Nephron (organoid): Measurements from ENCODE around the gene IGF1R.
A peak's percentile ranks its signal among the peaks of the same experiment; 100 is the strongest.

Experiments
- H3K27ac Mint-ChIP-seq, 3 experiments: 2 replicates each; pipeline ENCODE4 v1.8.0; 2020; ENCODE audit warnings: mixed read lengths in 3 of 3, mild to moderate bottlenecking in 2 of 3, moderate library complexity in 1 of 3
- H3K27me3 Mint-ChIP-seq: 2 replicates; pipeline ENCODE4 v1.8.0; 2021; ENCODE audit warnings: low read depth, mild to moderate bottlenecking, moderate library complexity, mixed read lengths
- H3K36me3 Mint-ChIP-seq: 2 replicates; pipeline ENCODE4 v1.8.0; 2020; ENCODE audit warnings: low read depth, mixed read lengths
- H3K4me1 Mint-ChIP-seq: 2 replicates; pipeline ENCODE4 v1.8.0; 2020; ENCODE audit warnings: mixed read lengths
- H3K4me3 Mint-ChIP-seq, 3 experiments: 2 replicates each; pipeline ENCODE4 v1.8.0; 2020; ENCODE audit warnings: mild to moderate bottlenecking in 3 of 3, mixed read lengths in 3 of 3, moderate library complexity in 2 of 3
- H3K9me3 Mint-ChIP-seq: 2 replicates; pipeline ENCODE4 v1.8.0; 2020; ENCODE audit warnings: mixed read lengths
- TF ChIP-seq, protein P1 (sequence below), 3 experiments: fragments of 200-600 bp; sonication (generic); IDR thresholded peaks; one replicate each; pipeline ENCODE4 v1.5.0; 2021; ENCODE audit warnings: antibody characterized with exemption in 3 of 3; ENCODE audit not compliant: unreplicated experiment in 3 of 3

IGF1R gene

DNA sequence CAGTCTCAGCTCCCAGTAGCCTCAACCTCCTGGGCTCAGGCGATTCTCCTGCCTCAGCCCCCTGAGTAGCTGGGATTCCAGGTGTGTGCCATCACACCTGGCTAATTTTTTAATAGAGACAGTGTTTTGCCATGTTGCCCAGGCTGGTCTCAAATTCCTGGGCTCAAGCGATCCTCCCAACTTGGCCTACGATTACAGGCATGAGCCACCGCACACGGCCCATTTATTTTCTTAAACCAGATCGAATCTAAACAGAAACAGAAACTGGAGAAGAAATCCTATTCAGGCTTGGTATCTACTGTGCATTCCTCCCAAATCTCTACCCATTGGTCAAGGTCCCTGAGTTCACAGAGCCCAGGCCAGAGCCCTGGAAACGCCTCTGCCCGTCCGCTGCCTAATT, 285.1 kb downstream of the IGF1R start:
- no peaks in the 10 kb centered on the region for H3K9me3 Mint-ChIP-seq
- peaks cover 80% of the 10 kb centered on the region for H3K36me3 Mint-ChIP-seq
- TF ChIP-seq, protein P1, sequence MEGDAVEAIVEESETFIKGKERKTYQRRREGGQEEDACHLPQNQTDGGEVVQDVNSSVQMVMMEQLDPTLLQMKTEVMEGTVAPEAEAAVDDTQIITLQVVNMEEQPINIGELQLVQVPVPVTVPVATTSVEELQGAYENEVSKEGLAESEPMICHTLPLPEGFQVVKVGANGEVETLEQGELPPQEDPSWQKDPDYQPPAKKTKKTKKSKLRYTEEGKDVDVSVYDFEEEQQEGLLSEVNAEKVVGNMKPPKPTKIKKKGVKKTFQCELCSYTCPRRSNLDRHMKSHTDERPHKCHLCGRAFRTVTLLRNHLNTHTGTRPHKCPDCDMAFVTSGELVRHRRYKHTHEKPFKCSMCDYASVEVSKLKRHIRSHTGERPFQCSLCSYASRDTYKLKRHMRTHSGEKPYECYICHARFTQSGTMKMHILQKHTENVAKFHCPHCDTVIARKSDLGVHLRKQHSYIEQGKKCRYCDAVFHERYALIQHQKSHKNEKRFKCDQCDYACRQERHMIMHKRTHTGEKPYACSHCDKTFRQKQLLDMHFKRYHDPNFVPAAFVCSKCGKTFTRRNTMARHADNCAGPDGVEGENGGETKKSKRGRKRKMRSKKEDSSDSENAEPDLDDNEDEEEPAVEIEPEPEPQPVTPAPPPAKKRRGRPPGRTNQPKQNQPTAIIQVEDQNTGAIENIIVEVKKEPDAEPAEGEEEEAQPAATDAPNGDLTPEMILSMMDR (IDR thresholded peaks at IDR 0.05; ENCODE audit: unreplicated experiment in 3 of 3), result no peak
- H3K27me3 Mint-ChIP-seq, result no peaks in the 10 kb centered on the region
- no peak overlapping the region for H3K27ac Mint-ChIP-seq
- H3K4me3 Mint-ChIP-seq, result no peak overlapping the region
- peaks cover 32% of the 10 kb centered on the region for H3K4me1 Mint-ChIP-seq

DNA sequence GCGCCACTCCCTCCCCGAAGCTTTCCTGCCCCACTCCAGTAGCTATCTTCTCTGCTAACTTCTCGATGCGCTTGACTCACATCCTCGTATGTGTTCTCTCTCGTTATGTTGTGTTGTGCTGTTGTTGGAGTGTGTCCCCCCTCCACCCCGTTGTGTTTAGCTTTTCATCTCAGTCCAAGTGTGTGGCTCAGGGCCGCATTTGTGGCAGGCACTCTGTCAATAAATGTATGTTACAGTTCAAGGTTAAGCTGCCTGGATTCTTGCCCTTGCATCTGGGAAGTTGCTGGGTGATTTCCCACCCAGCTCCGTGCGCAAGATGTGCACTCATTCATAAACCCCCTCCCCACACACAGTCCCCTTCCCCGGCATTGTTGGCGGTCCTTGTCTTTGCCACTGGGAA, 287.4 kb downstream of the IGF1R start:
- no peak overlapping the region for H3K4me3 Mint-ChIP-seq
- H3K36me3 Mint-ChIP-seq, result peaks cover 85% of the 10 kb centered on the region
- H3K27ac Mint-ChIP-seq, result peak overlapping the region in 1 of 3 experiments; percentile 14
- peaks cover 28% of the 10 kb centered on the region for H3K4me1 Mint-ChIP-seq
- TF ChIP-seq, protein P1 (IDR thresholded peaks at IDR 0.05; ENCODE audit: unreplicated experiment in 3 of 3), result no peak
- H3K27me3 Mint-ChIP-seq, result no peaks in the 10 kb centered on the region
- H3K9me3 Mint-ChIP-seq, result no peaks in the 10 kb centered on the region

DNA sequence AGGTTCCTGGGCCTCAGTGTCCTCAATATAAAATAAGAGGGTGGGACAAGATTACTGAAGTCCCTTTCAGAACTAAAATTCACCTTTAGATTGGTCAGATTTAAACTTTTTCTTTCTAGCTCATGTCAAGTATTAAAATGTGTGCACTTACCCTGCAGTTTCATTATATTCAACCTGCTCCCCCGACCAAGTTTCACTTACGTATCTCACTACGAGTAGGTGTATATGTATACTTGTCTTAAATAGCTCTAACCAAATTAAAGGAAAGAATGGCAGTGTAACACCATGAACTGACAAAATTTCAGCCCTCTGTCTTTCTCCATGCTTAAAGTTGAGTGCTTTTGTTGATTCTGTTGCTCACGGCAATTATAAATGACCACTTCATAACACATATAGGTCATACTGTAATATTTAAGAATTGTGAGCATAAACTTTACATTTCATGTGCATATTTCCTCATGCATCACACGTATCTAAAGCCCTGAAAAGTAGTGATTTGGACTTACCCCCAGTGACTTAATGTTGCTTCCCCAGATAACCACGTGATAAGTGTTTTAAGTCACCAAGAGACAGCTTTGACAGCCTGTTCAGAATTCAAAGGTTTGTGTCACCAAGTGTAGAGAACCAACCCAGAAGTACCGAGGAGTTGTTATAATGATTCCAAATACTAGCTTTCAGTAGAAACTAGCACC, 289.2 kb downstream of the IGF1R start:
- Mint-ChIP-seq H3K27ac (no peak overlapping the region), H3K4me1 (peaks cover 33% of the 10 kb centered on the region), H3K36me3 (peaks cover 87% of the 10 kb centered on the region), H3K9me3 (no peaks in the 10 kb centered on the region), H3K27me3 (no peaks in the 10 kb centered on the region), H3K4me3 (no peak overlapping the region)
- TF ChIP-seq, protein P1 (IDR thresholded peaks at IDR 0.05; ENCODE audit: unreplicated experiment in 3 of 3), result no peak

DNA sequence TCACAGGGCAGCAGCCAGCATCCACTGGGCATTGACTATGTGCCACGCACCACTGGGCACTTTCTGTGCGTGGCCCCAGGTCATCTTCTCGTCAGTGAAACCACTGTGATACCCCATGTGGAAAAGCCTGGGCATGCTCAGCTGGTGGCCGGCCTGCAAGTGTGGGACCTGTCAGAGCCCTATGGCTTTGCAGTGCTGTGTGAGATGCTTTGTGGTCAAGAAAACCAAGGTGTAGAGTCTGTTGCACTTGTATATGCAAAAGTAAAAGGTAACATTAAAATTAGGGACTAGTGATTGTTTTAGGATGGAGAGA, 289.7 kb downstream of the IGF1R start:
- Mint-ChIP-seq H3K27me3 (no peaks in the 10 kb centered on the region), H3K36me3 (peaks cover 90% of the 10 kb centered on the region), H3K4me1 (peaks cover 38% of the 10 kb centered on the region), H3K27ac (no peak overlapping the region), H3K4me3 (no peak overlapping the region), H3K9me3 (no peaks in the 10 kb centered on the region)
- TF ChIP-seq, protein P1 (IDR thresholded peaks at IDR 0.05; ENCODE audit: unreplicated experiment in 3 of 3), result no peak

DNA sequence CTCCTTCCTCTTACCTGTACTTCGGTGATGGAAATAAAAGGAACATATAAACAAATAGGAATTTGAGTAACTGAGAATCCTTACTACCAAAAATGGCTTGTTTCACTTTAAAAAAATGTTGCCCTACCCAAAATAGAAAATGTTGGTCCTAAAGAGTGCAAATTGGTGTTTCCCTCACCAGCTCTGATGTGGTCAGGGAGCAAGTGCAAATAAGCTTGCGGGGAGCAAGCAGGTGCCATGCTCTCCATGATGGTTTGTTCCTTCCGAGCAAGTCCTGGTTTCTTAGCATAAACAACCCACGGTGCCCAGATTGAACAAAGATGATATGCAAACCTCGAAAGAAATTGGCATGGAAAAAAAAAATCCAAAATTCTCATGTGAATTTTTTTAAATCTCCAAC, 290.5 kb downstream of the IGF1R start:
- Mint-ChIP-seq H3K9me3 (no peaks in the 10 kb centered on the region), H3K4me1 (peaks cover 45% of the 10 kb centered on the region), H3K27me3 (no peaks in the 10 kb centered on the region), H3K36me3 (peaks cover 90% of the 10 kb centered on the region), H3K27ac (no peak overlapping the region), H3K4me3 (no peak overlapping the region)
- TF ChIP-seq, protein P1 (IDR thresholded peaks at IDR 0.05; ENCODE audit: unreplicated experiment in 3 of 3), result no peak
